ENCODE data around the gene MLF2. TPM values are rescaled to one million over a fixed set of nuclear protein-coding genes. Genes with fewer than 3 reads are reported as not detected.

MLF2 gene
- total and polyA plus RNA-seq, 9 of the 15 experiments (the other 6 are each of a cell fraction or from before 2014, with no cell fraction given), result 11.4 to 190 (median 139) TPM

DNA sequence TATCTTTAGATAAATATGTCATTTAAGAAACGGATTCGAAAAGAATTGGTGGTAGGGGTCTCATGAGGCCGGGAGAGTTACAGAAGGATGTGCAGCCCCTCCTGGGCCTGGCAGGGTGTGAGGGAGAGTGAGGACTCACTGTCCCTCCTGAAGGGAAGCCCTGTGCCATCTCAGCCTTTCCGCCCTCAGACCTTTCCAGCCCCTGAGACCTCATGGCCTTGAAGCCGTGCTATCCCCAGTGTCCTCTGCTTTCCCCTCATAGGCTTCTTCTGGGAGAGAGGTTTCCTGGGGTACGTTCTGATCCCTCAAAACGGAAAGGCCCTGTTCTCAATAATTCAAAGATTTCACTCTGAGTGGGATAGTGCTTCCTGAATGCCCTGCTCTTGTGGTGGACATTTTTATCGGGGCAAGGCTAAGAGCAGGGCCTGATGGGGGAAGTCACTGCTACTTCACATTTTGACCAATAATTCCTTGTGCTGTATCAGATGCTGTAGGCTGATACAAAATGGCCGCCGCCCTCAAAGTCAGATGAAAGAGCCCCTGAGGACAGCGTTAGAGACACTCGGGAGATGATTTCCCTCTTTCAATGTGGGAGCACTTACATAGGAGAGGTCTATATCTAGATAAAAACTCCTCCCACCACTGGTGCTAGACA lies 37.7 kb upstream of the MLF2 start:
- H4K20me1 ChIP-seq (replicated peaks; ENCODE audit: control insufficient read depth, insufficient read depth, low read length), result no peaks in the 10 kb centered on the region
- FAIRE-seq, result no peak
- ATAC-seq, result no peak
- H3K9me1 ChIP-seq (ENCODE audit: control insufficient read depth, insufficient read depth, low read length), result no peaks in the 10 kb centered on the region
- no TSS peak for BruUV-seq (replicated peaks)
- TF ChIP-seq LEF1 (IDR thresholded peaks at IDR 0.05) (no peak), YY1 (IDR thresholded peaks at IDR 0.05; ENCODE audit: borderline replicate concordance in 1 of 3, control insufficient read depth in 1 of 3, extremely low read depth in 1 of 3, insufficient read depth in 3 of 3, insufficient read length in 1 of 3, insufficient replicate concordance in 2 of 3, low read depth in 1 of 3, low read length in 2 of 3) (peak in 2 of 3 experiments; percentile 36 to 82)
- WGBS (ENCODE audit: insufficient coverage, low coverage, missing lambda C conversion rate), result 55% methylated on average over 12 of the region's 12 CpGs
- H3K36me3 ChIP-seq (ENCODE audit: control insufficient read depth, insufficient read depth, low read length), result no peaks in the 10 kb centered on the region
- CTCF ChIA-PET (ENCODE audit: low intra/inter-chr PET ratio), result no interaction called here
- POLR2A ChIA-PET, result interaction anchor here (0.6 kb wide), 2 partner anchors 38 to 119 kb away, joined by 3 to 4 read pairs; no protein-coding TSS in a partner anchor
- H3K9ac ChIP-seq (ENCODE audit: insufficient read depth in 1 of 2, low read depth in 2 of 2, low read length in 2 of 2), result no peak overlapping the region
- H3K4me3 ChIP-seq, result no peak overlapping the region
- no peaks in the 10 kb centered on the region for H3K79me2 ChIP-seq (ENCODE audit: control insufficient read depth, insufficient read depth, low read length)
- no peak for DNase-seq (ENCODE audit: extremely low read depth in 1 of 4, low spot score in 3 of 4)
- H3K9me3 ChIP-seq (replicated peaks; ENCODE audit: control insufficient read depth, insufficient read depth, low read depth, low read length), result no peaks in the 10 kb centered on the region
- H3K4me2 ChIP-seq (ENCODE audit: insufficient read depth, low read length), result no peak overlapping the region
- intact Hi-C loops (cut with micrococcal nuclease), result no loop called here
- in situ Hi-C loops (cut with MboI), result no loop called here
- peak overlapping the region; percentile 74 for H2AFZ ChIP-seq (ENCODE audit: low read depth, low read length)
- H3K27ac ChIP-seq (ENCODE audit: extremely low read depth, low read depth, low read length), result no peak overlapping the region
- H3K27me3 ChIP-seq (ENCODE audit: control insufficient read depth in 2 of 2, insufficient read depth in 2 of 2, low read length in 2 of 2), result no peaks in the 10 kb centered on the region
- H3K4me1 ChIP-seq (replicated peaks in 1 of 2; ENCODE audit: control insufficient read depth in 2 of 2, insufficient read depth in 2 of 2, low read length in 2 of 2), result peaks cover 4 to 11% of the 10 kb centered on the region in 2 experiments; a peak in 3 of 5 replicates

Measured in K562 (cell line).